IMR-90 (cell line): ENCODE results near the gene TPSG1.

Source experiments
- BHLHE40 ChIP-seq: fragments of 150-350 bp; IDR thresholded peaks from 2 replicates; pipeline ENCODE4 v1.6.1; 2016; ENCODE audit warnings: mild to moderate bottlenecking, low read depth, low read length
- CEBPB ChIP-seq: IDR thresholded peaks from 2 replicates; pipeline ENCODE4 v1.6.1; 2012; ENCODE audit warnings: low read depth, low read length, improper control_type of control experiment
- CHD1 ChIP-seq: IDR thresholded peaks from 2 replicates; pipeline ENCODE4 v1.6.1; 2012; ENCODE audit warnings: low read depth, low read length, improper control_type of control experiment
- CTCF ChIP-seq: conservative IDR thresholded peaks from 2 replicates; pipeline ENCODE4 v1.5.1; 2012; ENCODE audit warnings: mild to moderate bottlenecking, low read depth, low read length, improper control_type of control experiment
- MAFK ChIP-seq: IDR thresholded peaks from 2 replicates; pipeline ENCODE4 v1.6.1; 2012; ENCODE audit warnings: low read depth, low read length, improper control_type of control experiment
- MAZ ChIP-seq: IDR thresholded peaks from 2 replicates; pipeline ENCODE4 v1.6.1; 2012; ENCODE audit warnings: low read depth, mild to moderate bottlenecking, low read length, improper control_type of control experiment, moderate library complexity, borderline replicate concordance
- MXI1 ChIP-seq: IDR thresholded peaks from 2 replicates; pipeline ENCODE4 v1.6.1; 2012; ENCODE audit warnings: low read depth, mild to moderate bottlenecking, low read length, moderate library complexity, borderline replicate concordance
- POLR2A ChIP-seq: IDR thresholded peaks from 2 replicates; pipeline ENCODE4 v1.6.1; 2012; ENCODE audit warnings: mild to moderate bottlenecking, low read depth, low read length
- RAD21 ChIP-seq: IDR thresholded peaks from 2 replicates; pipeline ENCODE4 v1.6.1; 2012; ENCODE audit warnings: low read length, improper control_type of control experiment
- RCOR1 ChIP-seq: IDR thresholded peaks from 2 replicates; pipeline ENCODE4 v1.6.1; 2012; ENCODE audit warnings: mild to moderate bottlenecking, low read length, improper control_type of control experiment; ENCODE audit not compliant: insufficient replicate concordance
- RFX5 ChIP-seq: IDR thresholded peaks from 2 replicates; pipeline ENCODE4 v1.8.0; 2012; ENCODE audit warnings: low read depth, mild to moderate bottlenecking, low read length, moderate library complexity
- SMC3 ChIP-seq: fragments of 150-350 bp; IDR thresholded peaks from 2 replicates; pipeline ENCODE4 v1.6.1; 2016; ENCODE audit warnings: low read depth, mild to moderate bottlenecking, antibody characterized with exemption, low read length, moderate library complexity
- TF ChIP-seq, protein P1 (sequence below): fragments of 150-350 bp; IDR thresholded peaks from 2 replicates; pipeline ENCODE4 v1.6.1; 2017; ENCODE audit warnings: mild to moderate bottlenecking, antibody characterized with exemption, low read length, low read depth

DNA sequence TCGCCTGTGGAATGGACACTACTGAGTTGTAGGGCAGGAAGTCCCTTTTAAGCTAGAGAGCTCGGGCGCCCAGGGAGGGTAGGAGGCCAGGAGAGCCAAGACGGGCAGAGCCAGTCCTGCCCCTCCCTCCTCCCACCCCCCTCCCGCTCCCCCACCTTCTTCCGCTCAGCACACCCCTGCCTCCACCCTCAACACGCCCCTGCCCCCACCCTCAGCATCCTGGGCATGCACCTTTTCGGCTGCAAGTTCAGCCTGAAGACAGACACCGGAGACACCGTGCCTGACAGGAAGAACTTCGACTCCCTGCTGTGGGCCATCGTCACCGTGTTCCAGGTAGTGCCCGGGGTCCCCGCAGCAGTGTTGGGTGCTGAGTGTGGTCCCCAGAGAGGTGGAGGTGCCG lies 18.3 kb downstream of the TPSG1 start:
- TF ChIP-seq POLR2A, result no peak
- TF ChIP-seq CTCF, result no peak
- no peak for TF ChIP-seq CEBPB
- TF ChIP-seq, protein P1, sequence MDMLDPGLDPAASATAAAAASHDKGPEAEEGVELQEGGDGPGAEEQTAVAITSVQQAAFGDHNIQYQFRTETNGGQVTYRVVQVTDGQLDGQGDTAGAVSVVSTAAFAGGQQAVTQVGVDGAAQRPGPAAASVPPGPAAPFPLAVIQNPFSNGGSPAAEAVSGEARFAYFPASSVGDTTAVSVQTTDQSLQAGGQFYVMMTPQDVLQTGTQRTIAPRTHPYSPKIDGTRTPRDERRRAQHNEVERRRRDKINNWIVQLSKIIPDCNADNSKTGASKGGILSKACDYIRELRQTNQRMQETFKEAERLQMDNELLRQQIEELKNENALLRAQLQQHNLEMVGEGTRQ, result no peak
- TF ChIP-seq SMC3, result no peak
- TF ChIP-seq CHD1, result no peak
- no peak for TF ChIP-seq RCOR1
- no peak for TF ChIP-seq RAD21
- TF ChIP-seq MAZ, result no peak
- no peak for TF ChIP-seq BHLHE40
- no peak for TF ChIP-seq MXI1
- no peak for TF ChIP-seq MAFK
- TF ChIP-seq RFX5, result no peak
